GM19452 (cell line): Measurements from ENCODE around the gene INHBB.
"Not testable (repeated sequence)": the region's sequence is repeated elsewhere in the genome, so short reads cannot be mapped to it uniquely, and the experiment has no call there.

ENCODE experiments used
- ATAC-seq: cut with Tn5 transposase; IDR thresholded peaks from one replicate; pipeline ENCODE4 v1.9.1; 2021; ENCODE audit not compliant: unreplicated experiment

The INHBB gene

DNA sequence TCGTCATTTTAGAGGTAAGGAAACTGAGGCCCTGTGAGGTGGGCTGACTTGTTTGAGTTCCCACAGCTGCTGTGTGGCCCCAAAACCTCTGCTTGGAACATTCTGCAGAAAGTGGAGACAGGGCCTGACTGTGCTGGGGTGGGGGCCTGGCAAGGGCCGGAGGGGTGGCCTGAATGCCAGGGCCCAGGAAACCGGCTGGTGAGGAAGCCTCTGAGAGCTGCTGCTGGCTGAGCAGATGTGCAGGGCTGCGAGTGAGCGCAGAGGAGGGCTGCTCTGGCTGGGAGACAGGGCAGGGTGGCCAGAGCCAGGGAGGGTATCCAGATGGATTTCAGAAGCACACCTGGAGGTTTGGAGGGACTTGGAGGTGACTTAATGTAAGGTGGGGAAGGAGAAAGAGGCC is 29.9 kb upstream of the INHBB start:
- no peak for ATAC-seq

DNA sequence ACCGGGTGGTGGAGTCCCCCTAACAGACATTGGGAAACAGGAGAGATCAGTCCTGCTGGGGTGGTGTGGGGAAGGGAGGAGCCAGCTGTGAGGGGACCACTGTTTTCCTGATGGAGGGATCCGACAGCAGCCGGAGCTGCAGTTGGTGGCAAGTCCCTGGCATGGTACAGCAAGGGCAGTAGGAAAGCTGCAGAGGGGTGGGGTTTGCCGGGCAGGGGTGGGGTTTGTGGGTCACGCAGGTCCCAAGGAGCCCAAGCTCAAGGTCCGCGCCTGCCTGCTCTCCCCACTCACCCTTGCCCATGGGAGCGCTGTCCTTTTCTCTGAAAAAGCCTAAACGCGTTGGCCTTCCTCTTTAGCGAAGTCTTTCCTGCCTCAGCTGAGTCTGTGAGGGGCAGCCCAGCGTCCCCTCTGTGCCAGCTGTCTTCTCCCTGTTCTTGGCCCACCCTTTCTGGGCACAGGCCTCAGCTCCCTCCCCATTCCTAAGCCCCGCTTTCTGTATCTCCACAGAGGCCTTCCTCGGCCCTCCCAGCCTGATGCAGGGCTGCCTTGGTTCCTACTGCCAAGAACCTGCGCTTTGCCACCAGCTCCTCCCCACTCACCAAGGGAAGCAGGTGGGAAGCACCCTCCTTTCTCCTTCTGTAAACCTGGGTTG is 29.3 kb upstream of the INHBB start:
- ATAC-seq, result no peak

DNA sequence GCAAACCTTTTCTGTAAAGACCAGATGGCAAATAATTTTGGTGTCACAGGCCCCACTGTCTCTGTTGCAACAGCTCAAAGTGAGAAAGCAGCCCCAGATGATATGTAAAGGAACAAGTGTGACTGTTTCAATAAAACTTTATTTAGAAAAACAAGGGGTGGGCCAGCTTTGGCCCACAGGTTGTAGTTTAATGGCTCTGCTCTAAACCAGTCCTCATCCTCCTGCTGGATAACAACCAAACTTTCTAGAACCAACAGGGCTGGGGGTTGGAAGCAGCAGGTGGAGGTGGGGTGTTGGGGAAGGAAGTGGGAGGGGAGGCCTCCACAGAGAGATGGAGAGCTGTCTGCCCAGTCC is 28.8 kb upstream of the INHBB start:
- no peak for ATAC-seq

DNA sequence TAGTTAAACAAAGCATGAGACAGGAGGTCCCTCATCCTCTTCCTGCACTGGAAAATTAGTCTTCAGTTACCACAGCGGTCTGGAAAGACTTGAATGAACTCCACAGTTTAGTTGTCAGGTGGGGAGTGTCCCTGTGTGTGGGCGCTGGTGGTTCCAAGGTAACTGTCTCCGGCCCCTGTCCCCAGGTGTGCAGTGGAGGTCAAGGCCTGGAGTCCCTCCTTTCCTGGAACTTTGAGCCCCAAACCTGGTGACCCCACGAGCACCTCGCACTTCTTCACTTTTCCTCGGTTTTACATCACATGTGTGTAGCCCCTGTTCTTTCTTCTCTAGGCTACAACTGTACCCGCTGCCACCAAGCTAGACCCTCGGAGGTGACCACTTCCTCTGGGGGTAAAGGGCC is 28.0 kb upstream of the INHBB start:
- no peak for ATAC-seq

DNA sequence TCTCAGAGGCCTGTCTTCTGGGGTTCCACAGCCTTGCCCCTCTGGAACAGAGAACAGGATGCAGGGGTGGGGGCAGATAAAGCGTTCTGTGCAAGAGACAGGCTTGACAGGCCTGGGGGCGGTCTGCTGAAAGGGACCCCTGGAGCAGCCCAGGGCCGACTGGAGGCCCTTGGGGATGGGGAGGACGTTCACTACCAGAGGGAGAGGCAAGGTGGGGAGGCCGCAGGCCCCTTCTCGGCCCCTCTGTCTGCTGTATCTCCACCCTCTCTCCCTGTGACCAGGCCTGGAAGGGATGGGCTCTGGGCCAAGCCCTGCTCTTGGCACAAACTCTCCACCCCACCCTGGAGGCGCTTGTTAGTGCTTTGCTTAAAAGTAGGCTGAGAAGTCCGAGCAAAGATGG is 27.3 kb upstream of the INHBB start:
- ATAC-seq, result no peak

DNA sequence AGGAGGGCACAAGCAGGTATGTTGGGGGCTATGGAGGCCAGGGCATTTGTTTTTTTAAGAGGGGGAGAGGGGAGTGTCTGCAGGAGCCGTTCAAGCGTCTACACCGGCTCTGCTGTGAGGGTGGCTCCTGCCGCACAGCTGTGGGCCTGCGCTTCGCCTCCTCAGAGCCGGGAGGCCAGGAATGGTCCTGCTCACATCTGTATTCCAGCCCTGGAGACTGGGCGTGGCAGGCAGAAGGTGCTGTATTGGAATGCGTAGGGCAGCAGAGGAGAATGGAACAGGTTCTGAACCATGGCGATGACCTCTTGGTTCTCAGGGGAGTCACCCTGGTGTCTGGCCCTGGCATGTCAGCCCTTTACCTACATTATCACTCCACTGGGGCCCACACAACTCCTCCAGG is 26.8 kb upstream of the INHBB start:
- ATAC-seq, result no peak

DNA sequence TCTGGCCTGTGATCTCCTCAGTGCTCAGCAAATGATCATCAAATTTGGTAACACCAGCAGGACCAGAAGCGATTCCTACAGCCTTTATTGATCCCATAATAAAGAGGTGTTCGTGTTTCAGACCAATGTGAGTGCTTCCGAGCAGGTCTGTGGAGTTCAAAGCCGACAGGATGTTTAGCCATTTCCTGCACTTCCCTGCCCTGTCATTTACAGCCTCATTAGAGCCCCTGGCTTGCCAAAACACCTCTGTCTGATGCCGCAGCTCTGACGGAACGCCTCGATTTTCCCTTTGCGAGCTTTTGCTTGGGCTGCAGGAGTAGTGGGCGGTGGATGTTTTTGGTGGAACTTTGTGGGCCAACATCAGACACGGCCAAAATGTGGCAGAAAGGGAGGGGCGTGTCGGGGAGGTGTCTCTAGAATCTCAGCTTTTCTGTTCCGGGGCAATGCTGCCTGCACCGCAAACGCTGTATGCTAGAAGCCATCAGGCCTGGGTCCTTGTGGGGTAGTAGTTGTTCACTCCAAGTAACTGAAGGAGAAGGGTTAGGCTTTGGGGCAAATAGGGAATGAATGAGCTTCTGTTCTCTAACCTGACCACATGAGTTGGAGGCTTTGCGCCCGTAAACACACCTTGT is 26.1 kb upstream of the INHBB start:
- ATAC-seq, result no peak

DNA sequence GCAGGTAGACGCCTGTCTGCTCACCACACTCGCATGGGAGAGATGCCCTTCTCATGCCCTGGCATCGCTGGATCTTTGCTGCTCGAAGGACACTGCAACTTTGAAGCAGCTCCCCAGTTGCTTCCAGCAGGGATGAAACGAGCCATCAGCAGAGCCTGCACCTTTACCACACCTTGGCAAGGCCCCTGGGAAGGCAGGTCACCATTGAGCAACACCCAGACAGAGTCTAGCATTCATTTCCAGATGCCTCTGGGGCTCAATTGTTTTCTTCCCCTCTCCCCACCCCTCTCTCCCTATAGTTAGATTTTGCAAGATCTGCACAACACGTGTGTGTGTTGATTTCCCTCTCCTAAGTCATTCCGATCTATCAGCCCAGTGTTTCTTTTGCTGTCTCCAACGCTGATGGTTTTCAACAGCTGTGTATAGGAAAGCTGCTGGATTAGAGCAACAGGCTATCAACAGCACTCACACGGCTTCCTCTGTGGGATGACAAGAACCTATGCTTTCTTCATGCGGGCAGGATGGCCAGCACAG is 25.6 kb upstream of the INHBB start:
- ATAC-seq, result no peak

DNA sequence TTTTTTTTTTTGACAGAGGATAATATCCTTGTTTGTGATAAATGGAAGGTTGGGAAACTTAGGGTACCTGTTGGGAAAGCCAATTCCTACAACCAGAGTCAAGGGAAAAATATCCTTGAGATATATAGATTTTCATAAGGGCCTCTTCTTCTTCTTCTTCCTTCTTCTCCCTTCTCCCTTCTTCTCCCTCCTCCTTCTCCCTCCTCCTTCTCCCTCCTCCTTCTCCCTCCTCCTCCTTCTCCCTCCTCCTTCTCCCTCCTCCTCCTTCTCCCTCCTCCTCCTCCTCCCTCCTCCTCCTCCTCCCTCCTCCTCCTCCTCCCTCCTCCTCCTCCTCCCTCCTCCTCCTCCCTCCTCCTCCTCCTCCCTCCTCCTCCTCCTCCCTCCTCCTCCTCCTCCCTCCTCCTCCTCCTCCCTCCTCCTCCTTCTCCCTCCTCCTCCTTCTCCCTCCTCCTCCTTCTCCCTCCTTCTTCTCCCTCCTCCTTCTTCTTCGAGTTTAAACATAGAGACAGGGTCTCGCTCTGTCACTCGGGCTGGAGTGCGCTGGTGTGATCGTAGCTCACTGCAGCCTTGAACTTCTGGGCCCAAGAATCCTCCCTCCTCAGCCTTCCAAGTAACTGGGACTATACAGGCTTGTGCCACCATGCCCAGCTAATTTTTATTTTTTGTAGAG is 24.9 kb upstream of the INHBB start:
- not testable (repeated sequence) for ATAC-seq

DNA sequence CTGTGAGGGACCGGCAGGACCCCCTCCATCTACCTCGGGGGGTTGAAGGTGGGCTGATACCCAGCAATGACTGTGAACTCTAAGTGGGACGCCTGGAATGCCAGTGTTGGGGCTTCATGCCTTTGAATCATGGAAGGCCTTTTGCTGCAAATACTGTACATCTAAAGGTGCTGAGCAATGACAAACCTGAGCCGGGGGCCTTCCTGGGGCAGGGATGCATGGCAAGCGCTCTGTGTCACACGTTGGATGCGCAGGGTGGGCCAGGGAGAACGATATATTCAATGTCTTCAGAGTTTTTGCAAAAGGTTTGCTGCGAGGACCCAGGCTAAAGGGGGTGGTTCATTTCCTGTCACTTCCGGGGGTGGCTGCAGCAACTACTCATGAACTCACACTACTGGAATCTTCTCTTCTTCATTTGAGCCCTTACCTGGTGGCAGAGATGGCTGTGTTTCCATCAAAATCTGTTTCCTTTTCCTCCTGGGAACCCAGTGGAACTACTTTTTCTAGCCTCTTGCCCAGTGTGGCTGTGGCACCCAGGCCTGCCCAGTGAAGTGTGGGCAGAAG is 24.1 kb upstream of the INHBB start:
- ATAC-seq, result no peak

DNA sequence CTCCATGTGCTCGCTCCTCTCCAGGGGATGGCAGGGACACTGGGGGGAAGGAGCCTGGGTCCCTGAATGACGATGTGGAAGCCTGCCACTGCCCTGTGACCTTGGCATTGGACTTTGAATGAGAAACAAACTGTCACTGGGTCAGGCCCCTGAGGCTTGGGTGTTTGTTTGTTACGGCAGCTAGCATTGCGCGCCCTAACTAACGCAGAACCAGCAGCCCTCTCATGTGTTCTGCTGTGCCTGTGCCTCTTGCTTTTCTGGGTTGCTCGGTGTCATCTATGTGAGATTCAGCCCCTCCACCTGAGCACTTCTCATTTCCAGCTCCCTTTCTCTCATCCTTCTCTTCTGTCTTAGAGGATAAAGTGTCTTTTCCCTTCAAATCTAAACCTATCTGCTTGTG is 23.6 kb upstream of the INHBB start:
- no peak for ATAC-seq

DNA sequence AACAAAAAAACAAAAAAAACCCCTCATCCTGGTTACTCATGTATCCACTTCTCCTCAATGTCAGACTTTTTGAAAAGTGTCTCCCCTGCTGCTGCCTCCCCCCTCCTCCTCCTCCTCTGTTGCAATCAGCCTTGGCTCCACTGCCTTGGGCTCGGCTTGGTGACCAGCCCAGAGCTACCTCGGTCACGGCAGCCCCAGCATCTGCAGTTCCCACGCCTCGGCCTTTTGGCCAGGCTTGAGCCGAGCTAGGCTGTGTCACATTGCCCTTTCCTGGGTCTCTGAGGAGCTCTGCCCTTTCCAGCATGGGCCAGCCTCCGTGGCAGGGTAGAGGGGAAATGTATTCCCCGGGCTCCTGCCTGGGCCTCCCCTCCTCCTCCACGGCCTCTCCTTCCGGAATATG is 22.7 kb upstream of the INHBB start:
- ATAC-seq, result no peak

DNA sequence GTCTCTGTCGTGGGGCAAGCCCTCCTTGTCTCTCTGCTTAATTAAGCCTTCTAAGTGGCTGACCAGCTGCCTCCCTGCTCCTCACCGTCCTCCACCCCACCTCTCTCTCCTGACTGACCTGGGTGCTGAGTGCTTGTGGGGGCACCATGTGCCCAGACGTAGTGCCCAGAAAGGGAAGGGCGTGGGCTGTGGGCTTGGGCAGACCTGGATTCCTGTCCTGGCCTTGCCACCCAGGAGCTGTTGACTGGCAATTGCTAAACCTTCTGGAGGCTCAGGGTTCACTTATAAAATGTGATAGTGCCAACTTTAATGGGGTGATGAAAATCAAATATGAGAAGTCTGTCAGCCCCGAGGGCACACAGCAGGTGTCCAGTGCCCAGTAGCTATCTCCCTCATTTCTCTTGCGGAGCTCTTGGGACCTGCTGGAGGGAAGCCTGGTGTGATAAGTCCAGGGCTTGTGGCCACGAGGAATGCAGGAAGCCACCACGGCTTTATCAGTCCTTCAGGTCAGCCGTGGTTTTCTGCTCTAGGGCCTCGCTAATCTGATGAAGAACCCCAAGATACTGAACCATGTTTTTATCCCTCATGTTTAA is 22.0 kb upstream of the INHBB start:
- no peak for ATAC-seq

DNA sequence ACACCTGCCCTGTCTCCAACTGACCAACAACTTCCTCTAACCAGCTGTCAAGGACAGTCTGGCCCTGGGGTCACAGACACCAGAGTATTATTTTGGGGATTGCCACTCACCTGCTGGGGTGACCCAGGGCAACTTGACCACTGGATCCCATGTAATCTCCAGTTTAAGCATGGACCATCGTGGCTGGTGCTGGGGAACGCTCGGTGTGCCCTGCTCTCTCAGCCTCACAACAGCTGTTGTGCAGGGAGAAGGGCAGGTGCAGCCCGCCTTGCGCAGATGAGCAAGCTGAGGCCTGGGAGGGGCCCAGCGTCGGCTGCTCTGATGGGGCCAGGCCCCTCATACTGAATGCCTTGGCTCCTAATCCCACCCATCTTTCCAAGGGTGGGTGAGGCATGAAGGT is 21.0 kb upstream of the INHBB start:
- no peak for ATAC-seq

DNA sequence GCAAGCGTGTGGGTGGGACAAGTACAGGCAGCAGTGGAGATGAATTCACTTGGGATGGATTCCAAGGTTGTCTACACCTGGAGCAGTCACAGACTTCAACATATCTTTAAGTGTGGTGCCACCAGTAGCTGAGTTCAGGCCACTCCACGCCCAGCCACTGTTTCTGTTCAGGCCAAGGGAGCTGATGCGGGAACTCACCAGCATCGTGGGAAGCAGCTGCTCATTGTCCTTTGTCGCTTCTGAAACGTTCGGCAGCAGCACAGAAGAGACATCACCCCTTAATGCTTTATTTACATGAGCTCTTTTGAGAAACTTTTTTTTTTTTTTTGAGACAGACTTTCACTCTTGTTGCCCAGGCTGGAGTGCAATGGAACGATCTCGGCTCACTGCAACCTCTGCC is 19.9 kb upstream of the INHBB start:
- no peak for ATAC-seq

DNA sequence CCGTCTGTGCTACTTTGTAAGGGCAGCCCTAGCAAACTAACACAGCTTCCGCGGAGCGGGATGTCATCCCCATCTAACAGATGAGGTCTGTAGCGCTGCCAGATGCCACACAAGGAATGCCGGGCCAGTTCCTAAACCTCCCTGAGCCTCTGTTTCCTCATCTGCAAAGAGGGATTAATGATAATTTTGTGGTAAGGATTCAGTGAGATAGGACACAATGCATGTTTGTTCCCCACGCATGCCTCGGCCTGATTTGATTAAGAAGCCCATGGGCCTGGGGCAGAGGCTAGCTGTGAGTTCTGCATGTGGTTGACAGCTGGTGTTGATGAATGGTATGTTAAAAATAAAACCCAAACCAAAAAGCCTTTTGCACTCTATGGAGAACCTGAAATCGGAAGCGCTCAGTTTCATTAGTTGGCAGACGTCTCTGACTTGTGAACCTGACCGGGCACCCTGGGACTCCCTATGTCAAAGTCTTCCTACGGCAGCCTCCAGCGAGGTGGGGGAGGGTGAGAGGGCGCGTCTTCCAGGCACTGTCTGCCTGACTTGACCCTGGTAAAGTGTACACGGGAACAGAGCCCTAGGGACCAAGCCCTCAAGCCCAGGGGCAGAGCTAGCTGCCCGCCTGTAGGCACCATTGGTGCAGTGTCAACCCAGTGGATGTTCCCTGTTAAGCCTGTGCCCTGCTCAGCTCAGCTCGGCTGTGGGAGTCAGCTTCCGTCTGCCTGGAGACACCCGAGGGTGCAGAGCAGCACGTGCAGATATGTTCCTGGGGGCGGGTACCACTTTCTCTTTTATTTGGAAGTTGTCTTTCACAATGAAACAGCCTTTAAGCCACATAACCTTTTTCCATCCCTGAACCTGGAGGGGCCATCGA is 14.8 kb upstream of the INHBB start:
- ATAC-seq, result no peak

DNA sequence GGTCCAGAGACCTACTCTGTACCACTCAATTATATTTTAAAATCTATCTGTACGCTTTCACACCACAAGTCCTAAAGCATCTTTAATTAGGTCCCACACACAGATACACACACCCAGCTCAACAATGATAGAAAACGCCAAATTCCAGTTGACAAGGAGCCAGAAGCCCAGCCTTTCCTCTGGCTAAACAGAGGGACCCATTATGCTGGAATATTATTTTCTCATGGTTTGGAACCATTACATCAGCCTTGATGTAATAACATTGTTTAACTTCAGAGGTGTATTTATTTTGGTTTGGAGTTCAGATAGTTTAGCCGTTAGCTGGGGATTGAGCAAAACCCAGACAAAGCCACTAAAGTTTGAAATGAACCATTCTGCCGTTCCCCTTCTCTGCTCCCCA is 14.0 kb upstream of the INHBB start:
- no peak for ATAC-seq

DNA sequence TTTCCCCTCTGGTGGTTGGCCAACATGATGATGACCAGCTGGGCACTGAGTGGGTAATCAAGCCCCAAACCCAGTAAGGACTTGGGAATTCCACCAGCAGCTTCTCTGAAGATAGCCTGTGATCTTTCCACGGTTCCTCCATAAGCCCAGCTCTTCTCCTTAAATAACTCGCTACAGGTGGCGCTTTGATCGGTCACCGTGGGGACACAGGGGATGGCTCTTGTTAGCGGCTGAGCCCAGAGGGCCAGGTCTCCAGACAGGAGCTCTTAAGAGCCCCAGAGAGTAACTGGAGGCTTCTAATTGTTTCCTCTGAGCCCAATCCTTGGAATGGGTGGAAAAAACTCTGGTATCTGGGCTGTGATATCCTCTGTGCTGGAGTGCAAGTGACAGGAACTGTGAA is 13.6 kb upstream of the INHBB start:
- ATAC-seq, result no peak

DNA sequence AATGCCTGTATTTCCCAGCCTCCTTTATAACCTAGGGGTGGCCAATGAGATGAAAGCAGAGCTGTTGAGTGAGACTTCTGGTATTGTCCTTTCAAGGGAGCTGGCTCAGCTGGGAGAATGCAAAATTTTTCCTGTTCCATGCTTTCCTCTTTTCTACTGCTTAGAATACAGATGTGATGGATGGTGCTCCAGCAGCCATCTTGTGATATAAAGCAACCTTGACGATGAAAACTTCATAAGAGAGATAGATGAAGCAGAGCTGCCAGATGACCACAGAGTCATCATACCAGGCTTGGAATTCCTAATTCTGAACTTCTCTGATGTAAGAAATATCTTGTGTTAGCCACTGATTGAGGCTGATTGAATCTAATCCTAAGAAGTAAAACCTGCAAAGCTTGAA is 11.9 kb upstream of the INHBB start:
- no peak for ATAC-seq

DNA sequence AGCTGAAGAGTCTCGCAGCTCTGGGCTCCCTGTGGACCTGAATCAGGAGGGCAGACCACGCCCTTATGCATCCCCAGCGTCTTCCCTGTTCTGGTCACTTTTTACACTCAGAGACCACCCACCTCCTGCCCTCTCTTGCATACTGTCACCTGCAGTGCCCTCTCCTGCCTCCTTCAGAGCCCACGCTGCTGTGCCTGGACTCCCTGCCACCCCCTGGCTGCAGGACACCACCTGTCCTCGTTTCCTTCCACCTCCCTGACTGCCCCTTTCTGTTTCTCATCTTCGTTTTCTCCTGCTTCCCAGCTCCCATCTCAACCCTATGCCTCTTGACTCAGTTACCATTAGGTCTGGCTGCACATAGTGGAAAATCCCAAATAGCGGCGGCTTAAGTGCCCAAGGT is 9.2 kb upstream of the INHBB start:
- no peak for ATAC-seq

DNA sequence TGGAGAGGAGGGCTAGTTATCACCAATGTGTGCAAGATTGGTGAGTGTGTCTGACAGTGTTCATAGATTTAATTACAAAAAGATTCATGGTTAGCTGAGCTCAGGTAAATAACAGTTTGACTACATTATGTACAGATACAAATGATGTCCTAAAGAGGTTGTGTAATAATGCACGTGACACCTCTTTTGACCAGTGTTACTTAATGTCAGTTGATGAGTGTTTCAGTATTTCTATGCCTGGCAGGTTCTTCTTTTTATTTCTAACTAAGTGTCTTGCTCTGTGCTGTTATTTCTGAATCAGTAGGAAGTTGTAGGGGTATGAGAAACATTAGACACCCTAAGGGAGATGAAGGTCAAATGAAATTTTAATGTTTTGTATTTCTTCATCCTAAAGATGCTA is 7.9 kb upstream of the INHBB start:
- no peak for ATAC-seq
